Sigmoid colon (tissue), 4 donors: Measurements from ENCODE around the gene SEC14L1.

ENCODE experiments used
- CTCF ChIP-seq, 4 experiments: fragments of 450-650 bp in 3 of 4; fragments of 200-600 bp in 1 of 4; IDR thresholded peaks; one replicate each; pipeline ENCODE4 v1.5.1; 2016 to 2019; ENCODE audit warnings: antibody characterized with exemption in 4 of 4, mild to moderate bottlenecking in 3 of 4, moderate library complexity in 2 of 4
- POLR2AphosphoS5 ChIP-seq, 4 donors: sonication (generic); formaldehyde crosslinking; IDR thresholded peaks; one replicate each; pipeline ENCODE4 v1.6.1; 2017; ENCODE audit warnings: antibody characterized with exemption in 4 of 4

GRCh38 chr17:77251622-77252183, 110.9 kb downstream of the SEC14L1 start:
- TF ChIP-seq CTCF (IDR thresholded peaks at IDR 0.05) (no peak), POLR2AphosphoS5 (IDR thresholded peaks at IDR 0.05) (no peak)
